GM21390 (cell line): ENCODE data around the gene RNPEP.
"Not testable (repeated sequence)": the region's sequence is repeated elsewhere in the genome, so short reads cannot be mapped to it uniquely, and the experiment has no call there.

Experiments used
- ATAC-seq: cut with Tn5 transposase; IDR thresholded peaks from one replicate; pipeline ENCODE4 v1.9.1; 2021; ENCODE audit not compliant: unreplicated experiment

The RNPEP gene

DNA sequence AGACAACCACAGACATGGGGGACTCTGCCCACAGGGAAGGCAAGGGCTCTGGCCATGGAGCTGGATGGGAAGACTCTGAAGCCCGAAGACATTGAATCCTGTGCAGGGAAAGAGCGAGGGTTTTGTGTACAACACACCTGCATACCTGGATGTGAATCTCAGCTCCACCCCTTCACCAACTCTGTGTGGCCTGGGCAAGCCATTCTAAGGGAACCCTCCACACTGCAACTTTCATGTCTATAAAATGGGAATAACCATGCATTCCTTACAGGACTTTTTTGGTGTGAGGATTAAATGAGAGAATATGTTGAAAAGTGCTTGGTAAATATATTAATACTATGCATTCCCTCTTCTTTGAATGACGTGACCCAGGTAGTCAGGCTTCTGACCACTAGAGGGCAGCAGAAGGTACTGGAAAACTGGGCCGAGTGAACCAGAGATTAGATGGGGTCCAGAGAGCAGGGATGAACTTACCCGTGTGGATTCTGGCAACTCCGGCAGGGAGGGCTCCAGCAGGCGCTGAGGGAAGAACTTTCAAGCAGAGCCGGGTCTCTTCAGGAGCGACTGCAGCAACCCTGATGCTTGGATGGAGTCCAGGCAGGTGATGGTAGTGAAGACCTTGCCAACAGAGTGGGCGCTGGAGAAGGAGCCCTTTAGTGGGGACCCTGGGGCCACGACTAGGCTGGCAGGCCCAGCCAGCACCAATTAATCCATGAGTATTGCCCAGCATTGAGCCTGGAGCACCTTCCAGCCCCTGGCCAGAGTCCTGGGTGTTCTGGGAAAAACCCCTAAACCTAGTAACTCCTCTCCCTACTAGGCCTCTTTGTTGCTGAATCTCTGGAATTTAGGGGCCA is 27.1 kb downstream of the RNPEP start:
- ATAC-seq: peak; percentile 45

DNA sequence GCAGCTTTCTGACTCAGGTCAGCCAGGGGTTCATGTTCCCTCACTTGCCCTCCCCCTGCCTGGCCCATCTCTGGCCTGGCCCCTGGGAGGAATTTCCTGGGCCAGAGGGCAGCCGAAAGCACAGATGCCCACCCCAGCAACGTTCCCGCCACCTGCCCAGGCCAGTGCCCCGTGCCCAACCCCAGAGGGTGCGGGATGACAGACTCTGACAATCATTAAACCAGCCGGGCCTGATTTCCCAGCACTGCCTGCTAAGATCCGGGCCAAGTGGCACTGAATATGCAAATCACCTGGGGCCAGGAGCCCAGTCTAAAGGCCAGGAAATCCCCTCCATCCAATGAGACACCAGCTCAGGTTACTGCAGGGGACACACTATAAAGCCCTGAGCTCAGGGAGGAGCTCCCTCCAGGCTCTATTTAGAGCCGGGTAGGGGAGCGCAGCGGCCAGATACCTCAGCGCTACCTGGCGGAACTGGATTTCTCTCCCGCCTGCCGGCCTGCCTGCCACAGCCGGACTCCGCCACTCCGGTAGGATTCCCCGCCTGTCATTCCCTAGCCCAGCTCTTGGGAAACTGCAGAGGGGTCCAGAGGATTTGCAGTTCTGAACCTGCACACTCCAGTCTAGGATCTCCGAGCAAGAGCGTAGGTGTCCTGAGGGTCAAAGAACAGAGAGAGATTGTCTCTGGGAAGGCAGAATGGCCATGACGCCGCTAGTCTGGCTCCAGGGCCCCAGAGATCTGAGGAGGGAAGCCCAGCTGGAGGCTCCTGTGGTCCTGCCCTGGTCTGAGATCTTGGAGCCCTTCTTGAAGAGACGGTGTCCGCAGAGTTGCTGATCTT is 27.9 kb downstream of the RNPEP start, which contains the start of gene ELF3:
Gene ELF3, plus strand, starts transcription at position 408 of the 836 bp plus-strand sequence. CDS start 550 bp downstream, outside the sequence.
- ATAC-seq: peak; percentile 75

DNA sequence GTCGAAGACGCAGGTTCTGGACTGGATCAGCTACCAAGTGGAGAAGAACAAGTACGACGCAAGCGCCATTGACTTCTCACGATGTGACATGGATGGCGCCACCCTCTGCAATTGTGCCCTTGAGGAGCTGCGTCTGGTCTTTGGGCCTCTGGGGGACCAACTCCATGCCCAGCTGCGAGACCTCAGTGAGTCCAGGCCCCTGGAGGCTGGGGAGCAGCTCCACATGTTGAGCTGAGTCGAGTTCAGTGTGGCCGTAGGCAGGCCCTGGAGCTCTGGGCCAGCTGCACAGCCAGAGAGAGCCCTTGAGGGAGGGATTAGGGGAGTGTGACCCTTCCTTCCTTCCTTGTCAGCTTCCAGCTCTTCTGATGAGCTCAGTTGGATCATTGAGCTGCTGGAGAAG is 29.5 kb downstream of the RNPEP start:
- no peak for ATAC-seq

GRCh38 chr1:202012544-202013478 is 30.4 kb downstream of the RNPEP start:
- no peak for ATAC-seq

DNA sequence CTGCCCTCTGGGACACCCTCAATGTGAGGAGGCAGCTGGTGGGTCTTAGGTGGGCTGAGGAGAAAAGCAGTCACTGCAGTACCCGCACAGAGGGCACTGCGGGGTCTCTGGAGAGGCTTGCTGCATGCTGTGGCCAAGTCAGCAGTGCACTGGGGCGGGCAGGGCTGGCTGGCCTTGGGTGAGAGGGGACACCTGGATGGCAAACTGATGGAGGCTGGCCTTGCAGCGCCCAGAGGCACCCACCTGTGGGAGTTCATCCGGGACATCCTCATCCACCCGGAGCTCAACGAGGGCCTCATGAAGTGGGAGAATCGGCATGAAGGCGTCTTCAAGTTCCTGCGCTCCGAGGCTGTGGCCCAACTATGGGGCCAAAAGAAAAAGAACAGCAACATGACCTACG is 31.2 kb downstream of the RNPEP start:
- ATAC-seq: no peak

- no peak for ATAC-seq
Measured at GRCh38 chr1:202014060-202014459, 31.6 kb downstream of the RNPEP start.

DNA sequence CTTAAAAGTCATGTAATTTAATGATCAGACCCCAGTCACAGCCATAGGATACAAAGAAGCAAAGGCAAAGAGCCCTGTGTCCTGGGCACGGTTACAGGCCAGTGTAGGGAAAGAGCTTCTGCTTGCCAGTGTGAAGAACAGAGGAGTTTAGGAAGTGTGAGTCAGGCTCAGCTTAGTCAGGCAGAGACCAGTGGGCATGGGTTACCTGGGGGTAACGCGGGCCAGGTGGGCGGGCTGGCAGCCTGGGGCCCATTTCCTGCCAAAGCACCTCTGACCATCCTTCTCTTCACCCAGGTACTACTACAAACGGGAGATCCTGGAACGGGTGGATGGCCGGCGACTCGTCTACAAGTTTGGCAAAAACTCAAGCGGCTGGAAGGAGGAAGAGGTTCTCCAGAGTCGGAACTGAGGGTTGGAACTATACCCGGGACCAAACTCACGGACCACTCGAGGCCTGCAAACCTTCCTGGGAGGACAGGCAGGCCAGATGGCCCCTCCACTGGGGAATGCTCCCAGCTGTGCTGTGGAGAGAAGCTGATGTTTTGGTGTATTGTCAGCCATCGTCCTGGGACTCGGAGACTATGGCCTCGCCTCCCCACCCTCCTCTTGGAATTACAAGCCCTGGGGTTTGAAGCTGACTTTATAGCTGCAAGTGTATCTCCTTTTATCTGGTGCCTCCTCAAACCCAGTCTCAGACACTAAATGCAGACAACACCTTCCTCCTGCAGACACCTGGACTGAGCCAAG is 32.6 kb downstream of the RNPEP start:
- no peak for ATAC-seq

- ATAC-seq: no peak
Measured at GRCh38 chr1:202015662-202015937, 33.2 kb downstream of the RNPEP start.

DNA sequence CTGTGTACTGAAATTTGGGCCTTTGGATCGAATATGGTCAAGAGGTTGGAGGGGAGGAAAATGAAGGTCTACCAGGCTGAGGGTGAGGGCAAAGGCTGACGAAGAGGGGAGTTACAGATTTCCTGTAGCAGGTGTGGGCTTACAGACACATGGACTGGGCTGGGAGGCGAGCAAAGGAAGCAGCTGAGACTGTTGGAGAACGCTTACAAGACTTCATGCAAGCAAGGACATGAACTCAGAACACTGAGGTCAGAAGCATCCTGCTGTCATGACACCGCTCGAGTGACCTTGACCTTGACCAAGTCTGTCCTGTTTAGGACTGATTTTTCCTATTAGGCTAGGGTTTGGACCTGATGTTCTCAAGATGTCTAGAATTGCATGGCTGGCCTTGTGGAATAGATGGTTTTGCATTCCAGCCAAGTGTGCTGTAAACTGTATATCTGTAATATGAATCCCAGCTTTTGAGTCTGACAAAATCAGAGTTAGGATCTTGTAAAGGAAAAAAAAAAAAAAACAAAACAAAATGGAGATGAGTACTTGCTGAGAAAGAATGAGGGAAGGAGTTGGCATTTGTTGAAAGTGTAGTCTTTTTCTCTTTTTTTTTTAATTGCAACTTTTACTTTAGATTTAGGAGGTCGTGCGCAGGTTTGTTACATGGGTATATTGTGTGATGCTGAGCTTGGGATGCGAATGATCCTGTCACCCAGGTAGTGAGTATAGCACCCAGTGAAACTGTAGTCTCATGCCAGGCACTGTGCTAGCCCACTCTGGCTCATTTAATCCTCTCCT is 33.8 kb downstream of the RNPEP start:
- no peak for ATAC-seq

DNA sequence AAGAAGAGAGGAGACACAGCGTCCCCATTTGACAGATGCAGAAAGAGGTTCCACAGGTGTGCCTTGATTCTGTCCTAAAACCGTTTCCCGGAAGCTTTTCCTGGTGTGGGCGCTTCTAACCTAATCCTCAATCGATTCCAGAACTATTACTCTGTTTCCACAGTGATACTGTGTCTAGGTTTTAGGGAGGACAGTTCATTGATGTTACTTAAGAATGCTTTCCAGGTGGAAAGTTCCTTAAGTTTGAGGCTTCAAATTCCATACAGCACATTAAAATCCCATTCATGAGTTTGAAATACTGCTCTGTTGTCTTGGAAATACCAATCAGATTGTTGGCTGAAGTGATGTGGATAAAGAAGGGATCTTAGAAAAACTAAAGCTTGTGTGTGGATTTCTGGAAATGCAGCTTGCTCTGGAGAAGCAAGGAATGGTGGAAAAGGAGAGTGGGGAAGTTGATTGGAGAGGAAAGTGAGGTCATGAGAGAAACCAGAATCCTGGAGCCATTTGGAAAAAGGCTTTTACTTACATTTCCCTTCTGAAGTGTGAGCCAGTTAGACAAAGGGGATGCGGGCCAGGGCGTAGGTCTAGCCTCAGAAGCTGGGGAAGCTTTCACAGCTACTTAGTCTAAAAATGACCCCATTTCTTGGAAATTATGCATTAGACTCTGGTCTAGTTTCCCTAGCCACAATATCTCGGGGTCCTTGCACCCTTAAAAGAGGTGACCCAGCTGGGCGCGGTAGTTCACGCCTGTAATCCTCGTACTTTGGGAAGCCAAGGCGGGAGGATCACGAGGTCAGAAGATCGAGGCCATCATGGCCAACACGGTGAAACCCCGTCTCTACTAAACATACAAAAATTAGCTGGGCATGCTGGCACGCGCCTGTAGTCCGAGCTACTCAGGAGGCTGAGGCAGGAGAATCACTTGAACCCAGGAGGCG is 34.6 kb downstream of the RNPEP start:
- ATAC-seq: no peak

DNA sequence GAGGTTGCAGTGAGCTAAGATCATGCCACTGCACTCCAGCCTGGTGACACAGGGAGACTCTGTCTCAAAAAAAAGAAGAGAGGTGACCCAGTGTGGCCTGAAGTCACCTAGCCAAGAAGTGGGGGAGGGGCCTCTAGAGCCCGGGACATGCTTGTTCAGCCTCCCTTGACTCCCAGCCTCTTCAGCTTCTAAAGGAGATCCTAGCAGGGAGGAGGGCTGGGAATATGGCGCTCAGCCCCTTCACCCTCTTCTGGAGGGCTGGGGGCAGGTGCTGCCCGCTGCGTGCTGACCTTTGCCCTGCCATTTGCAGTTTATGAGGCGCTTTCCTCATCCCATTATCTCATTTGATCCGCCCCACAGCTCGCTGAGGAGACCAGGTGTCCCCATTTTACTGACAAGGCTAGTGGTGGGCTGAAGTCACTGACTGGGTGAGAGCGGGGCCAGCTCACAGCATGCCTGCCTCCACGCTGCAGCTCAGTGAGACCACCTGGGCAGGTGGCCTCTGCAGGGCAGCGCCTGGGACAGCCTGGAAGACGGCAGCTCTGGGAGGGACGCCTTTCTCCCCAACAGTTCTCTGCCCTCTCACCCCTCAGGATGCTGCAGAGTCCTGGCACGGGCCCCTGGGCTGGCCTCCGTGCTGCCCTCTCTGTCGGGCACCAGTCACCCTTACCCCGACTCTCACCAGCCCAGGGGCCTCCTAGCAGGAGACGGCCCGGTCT is 35.5 kb downstream of the RNPEP start:
- ATAC-seq: no peak

- no peak for ATAC-seq
Measured at GRCh38 chr1:202018468-202019234, 36.2 kb downstream of the RNPEP start.

DNA sequence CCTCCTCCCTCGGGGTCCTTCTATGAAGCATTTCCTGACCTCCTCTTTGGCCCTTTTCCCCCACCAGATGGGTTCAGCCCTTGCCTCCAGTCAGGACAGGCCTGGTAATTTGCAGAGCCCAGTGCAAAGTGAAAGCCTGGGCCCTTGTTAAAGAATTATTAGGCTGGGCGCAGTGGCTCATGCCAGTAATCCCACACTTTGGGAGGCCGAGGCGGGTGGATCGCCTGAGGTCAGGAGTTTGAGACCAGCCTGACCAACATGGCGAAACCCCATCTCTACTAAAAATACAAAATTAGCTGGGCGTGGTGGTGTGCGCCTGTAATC is 36.7 kb downstream of the RNPEP start:
- ATAC-seq: not testable (repeated sequence)

- no peak for ATAC-seq
Measured at GRCh38 chr1:202023001-202023433, 40.6 kb downstream of the RNPEP start.

- no peak for ATAC-seq
Measured at GRCh38 chr1:202029171-202029665, 46.8 kb downstream of the RNPEP start.

DNA sequence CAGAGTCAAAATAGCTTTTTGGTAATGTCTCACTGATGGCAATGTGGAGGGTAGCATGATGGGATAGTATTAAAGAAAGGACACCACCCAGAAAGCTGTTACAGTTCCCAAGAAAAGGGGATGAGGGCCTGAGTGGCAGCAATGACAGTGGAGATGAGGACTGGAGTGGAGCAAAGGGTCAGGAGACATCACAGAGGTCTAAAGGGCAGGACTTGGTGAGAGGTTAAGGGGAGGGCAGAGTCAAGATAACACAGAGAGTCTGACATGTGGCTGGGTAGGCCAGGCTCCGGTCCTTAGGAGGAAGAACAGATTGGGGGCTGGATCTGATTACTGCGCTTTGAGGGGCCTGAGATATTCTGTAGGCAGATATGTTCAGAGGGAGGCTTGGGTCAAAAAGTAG is 47.3 kb downstream of the RNPEP start:
- ATAC-seq: no peak

DNA sequence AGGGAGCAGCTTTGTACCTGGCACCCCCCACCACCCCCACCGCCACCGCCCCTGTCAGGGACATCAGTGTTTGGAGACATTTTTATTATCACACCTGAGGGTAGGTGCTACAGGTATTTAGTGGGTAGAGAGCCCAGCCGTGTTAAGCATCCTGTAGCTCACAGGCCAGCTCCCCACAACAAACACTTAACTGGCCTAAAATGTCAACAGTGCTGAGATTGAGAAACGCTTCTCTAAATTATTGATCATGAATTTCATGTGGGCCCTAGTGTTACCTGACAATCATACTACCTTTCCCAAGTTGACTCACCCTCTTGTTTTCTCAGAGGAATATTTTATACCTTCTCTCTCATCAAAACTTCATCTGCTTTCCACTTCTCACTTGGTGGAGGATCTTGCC is 49.3 kb downstream of the RNPEP start:
- ATAC-seq: no peak
